ENCODE results near the gene LMAN2L.
A peak's percentile ranks its signal among the peaks of the same experiment; 100 is the strongest.

Gene LMAN2L

GRCh38 chr2:96769814-96770213, 29.9 kb upstream of the LMAN2L start:
- H3K27me3 ChIP-seq (ENCODE audit: control insufficient read depth in 1 of 2, insufficient read depth in 1 of 2, low read length in 2 of 2): no peaks in the 10 kb centered on the region
- no peak overlapping the region for H2AFZ ChIP-seq (ENCODE audit: low read depth, low read length)
- no peak overlapping the region for H2BK15ac ChIP-seq (ENCODE audit: low read depth, poor library complexity, severe bottlenecking)
- H2BK12ac ChIP-seq (ENCODE audit: low read length in 2 of 2): no peak overlapping the region
- H3K27ac ChIP-seq (ENCODE audit: low read length, poor library complexity, severe bottlenecking): no peak overlapping the region
- no peak overlapping the region for H2BK5ac ChIP-seq (ENCODE audit: low read depth, low read length, poor library complexity, severe bottlenecking)
- DNase-seq: no peak
- H3K14ac ChIP-seq (ENCODE audit: low read length in 2 of 2): no peak overlapping the region
- no peak overlapping the region for H3K23ac ChIP-seq (ENCODE audit: low read length in 2 of 2)
- no peak overlapping the region for H3K4ac ChIP-seq (ENCODE audit: low read depth in 1 of 2, low read length in 2 of 2)
- H3K36me3 ChIP-seq (ENCODE audit: control insufficient read depth in 1 of 2, insufficient read depth in 2 of 2, low read depth in 1 of 2, low read length in 2 of 2): peaks cover 0 to 18% of the 10 kb centered on the region in 2 experiments
- no peak overlapping the region for H4K91ac ChIP-seq (ENCODE audit: low read length)
- no peak overlapping the region for H2BK120ac ChIP-seq (ENCODE audit: low read depth, low read length)
- no peak overlapping the region for H3K18ac ChIP-seq (ENCODE audit: low read depth in 1 of 2, low read length in 2 of 2)
- no peak overlapping the region for H3K4me2 ChIP-seq (ENCODE audit: low read length, poor library complexity, severe bottlenecking)
- no peaks in the 10 kb centered on the region for H3K9me3 ChIP-seq (ENCODE audit: control insufficient read depth, low read length)
- H4K8ac ChIP-seq (ENCODE audit: low read length): peak overlapping the region; percentile 7
- H3K9ac ChIP-seq (ENCODE audit: low read length): no peak overlapping the region
- H2AK5ac ChIP-seq (ENCODE audit: low read length, severe bottlenecking): no peak overlapping the region
- 86% methylated on average over 7 of the region's 7 CpGs for WGBS
- no peak overlapping the region for H3K4me3 ChIP-seq (ENCODE audit: insufficient read depth in 1 of 2, low read depth in 1 of 2, low read length in 2 of 2)
- H3K79me1 ChIP-seq (replicated peaks; ENCODE audit: low read length, poor library complexity, severe bottlenecking): peaks cover 37% of the 10 kb centered on the region
- peaks cover 8% of the 10 kb centered on the region for H3K4me1 ChIP-seq (ENCODE audit: control insufficient read depth, insufficient read depth, low read depth, low read length)

DNA sequence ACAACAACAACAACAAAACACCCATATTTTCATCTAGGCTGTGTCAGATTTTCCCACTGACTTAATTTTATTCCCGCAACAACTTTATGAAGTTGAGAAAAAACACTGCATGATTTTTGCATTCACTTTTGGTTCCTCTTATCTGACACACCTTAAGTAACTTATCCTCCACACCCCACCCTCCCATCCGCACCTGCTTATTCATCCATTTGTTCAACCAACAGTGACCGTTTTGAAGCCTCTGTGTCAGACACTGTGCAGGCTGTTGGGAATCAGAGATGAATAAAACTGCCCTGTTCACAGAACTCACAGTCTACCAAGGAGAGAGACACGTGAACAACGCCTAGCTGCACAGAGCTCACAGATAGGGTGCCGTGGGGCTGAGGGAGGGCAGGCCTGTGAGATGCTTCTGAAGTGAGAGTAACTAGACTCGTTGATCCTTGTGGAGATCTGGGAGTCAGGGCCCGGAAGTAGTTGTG, 28.3 kb upstream of the LMAN2L start:
- Histone ChIP-seq H3K79me1 (replicated peaks; ENCODE audit: low read length, poor library complexity, severe bottlenecking) (peaks cover 45% of the 10 kb centered on the region), H3K23ac (ENCODE audit: low read length in 2 of 2) (no peak overlapping the region), H3K27me3 (ENCODE audit: control insufficient read depth in 1 of 2, insufficient read depth in 1 of 2, low read length in 2 of 2) (no peaks in the 10 kb centered on the region), H3K36me3 (ENCODE audit: control insufficient read depth in 1 of 2, insufficient read depth in 2 of 2, low read depth in 1 of 2, low read length in 2 of 2) (peaks cover 0 to 18% of the 10 kb centered on the region in 2 experiments), H2BK5ac (ENCODE audit: low read depth, low read length, poor library complexity, severe bottlenecking) (no peak overlapping the region), H2AK5ac (ENCODE audit: low read length, severe bottlenecking) (no peak overlapping the region), H3K9ac (ENCODE audit: low read length) (no peak overlapping the region), H2BK12ac (ENCODE audit: low read length in 2 of 2) (no peak overlapping the region), H2AFZ (ENCODE audit: low read depth, low read length) (no peak overlapping the region), H3K4me2 (ENCODE audit: low read length, poor library complexity, severe bottlenecking) (no peak overlapping the region), H3K14ac (ENCODE audit: low read length in 2 of 2) (no peak overlapping the region), H3K18ac (ENCODE audit: low read depth in 1 of 2, low read length in 2 of 2) (no peak overlapping the region), H4K91ac (ENCODE audit: low read length) (no peak overlapping the region), H2BK15ac (ENCODE audit: low read depth, poor library complexity, severe bottlenecking) (no peak overlapping the region), H3K4me3 (ENCODE audit: insufficient read depth in 1 of 2, low read depth in 1 of 2, low read length in 2 of 2) (no peak overlapping the region), H3K27ac (ENCODE audit: low read length, poor library complexity, severe bottlenecking) (no peak overlapping the region), H3K4me1 (ENCODE audit: control insufficient read depth, insufficient read depth, low read depth, low read length) (peaks cover 20% of the 10 kb centered on the region), H2BK120ac (ENCODE audit: low read depth, low read length) (no peak overlapping the region), H4K8ac (ENCODE audit: low read length) (no peak overlapping the region), H3K9me3 (ENCODE audit: control insufficient read depth, low read length) (no peaks in the 10 kb centered on the region), H3K4ac (ENCODE audit: low read depth in 1 of 2, low read length in 2 of 2) (no peak overlapping the region)
- WGBS: 94% methylated on average over 8 of the region's 8 CpGs
- no peak for DNase-seq

DNA sequence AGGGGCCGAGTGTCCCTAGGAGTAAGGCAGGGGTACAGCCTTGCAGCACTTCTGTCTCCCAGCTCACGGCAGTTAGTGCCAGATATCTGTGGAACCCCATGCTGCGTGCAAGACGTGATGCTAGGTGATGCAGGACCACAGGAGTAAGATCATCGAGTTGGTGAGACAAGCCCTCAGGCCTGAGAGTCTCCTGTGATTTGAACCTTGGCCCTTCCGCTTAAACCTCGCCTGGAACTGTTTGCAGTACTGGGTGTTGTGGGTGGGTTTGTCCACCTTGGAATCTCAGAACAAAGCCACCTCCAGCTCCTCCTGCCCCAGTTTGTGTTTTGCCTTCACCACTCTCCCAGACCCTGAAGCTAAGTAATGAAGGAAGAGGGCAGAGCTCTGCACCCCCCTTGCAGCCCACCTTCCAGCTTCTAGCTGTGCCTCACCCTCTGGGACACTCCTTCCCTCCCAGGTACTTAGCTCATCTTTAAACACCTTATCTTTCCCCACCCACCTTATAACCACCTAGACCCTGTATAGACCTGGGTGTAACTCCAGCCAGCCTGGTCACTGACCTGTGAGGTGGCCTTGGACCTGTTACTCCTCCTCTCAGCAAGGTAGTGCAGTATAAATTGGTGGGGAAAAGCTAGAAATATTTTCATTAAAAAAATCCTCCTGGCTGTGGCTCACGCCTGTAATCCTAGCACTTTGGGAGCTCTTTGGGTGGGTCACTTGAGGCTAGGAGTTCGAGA, 27.4 kb upstream of the LMAN2L start:
- H3K14ac ChIP-seq (ENCODE audit: low read length in 2 of 2): no peak overlapping the region
- H3K79me1 ChIP-seq (replicated peaks; ENCODE audit: low read length, poor library complexity, severe bottlenecking): peaks cover 45% of the 10 kb centered on the region
- H3K23ac ChIP-seq (ENCODE audit: low read length in 2 of 2): no peak overlapping the region
- no peak overlapping the region for H2BK12ac ChIP-seq (ENCODE audit: low read length in 2 of 2)
- no peak overlapping the region for H4K91ac ChIP-seq (ENCODE audit: low read length)
- no peak overlapping the region for H2AK5ac ChIP-seq (ENCODE audit: low read length, severe bottlenecking)
- no peak overlapping the region for H2BK5ac ChIP-seq (ENCODE audit: low read depth, low read length, poor library complexity, severe bottlenecking)
- no peak overlapping the region for H4K8ac ChIP-seq (ENCODE audit: low read length)
- no peak overlapping the region for H3K4me3 ChIP-seq (ENCODE audit: insufficient read depth in 1 of 2, low read depth in 1 of 2, low read length in 2 of 2)
- no peak overlapping the region for H2AFZ ChIP-seq (ENCODE audit: low read depth, low read length)
- 95% methylated on average over 6 of the region's 9 CpGs for WGBS
- no peaks in the 10 kb centered on the region for H3K27me3 ChIP-seq (ENCODE audit: control insufficient read depth in 1 of 2, insufficient read depth in 1 of 2, low read length in 2 of 2)
- no peak overlapping the region for H2BK15ac ChIP-seq (ENCODE audit: low read depth, poor library complexity, severe bottlenecking)
- H3K27ac ChIP-seq (ENCODE audit: low read length, poor library complexity, severe bottlenecking): no peak overlapping the region
- no peak overlapping the region for H3K4ac ChIP-seq (ENCODE audit: low read depth in 1 of 2, low read length in 2 of 2)
- no peak overlapping the region for H3K9ac ChIP-seq (ENCODE audit: low read length)
- no peaks in the 10 kb centered on the region for H3K9me3 ChIP-seq (ENCODE audit: control insufficient read depth, low read length)
- H3K4me1 ChIP-seq (ENCODE audit: control insufficient read depth, insufficient read depth, low read depth, low read length): peaks cover 28% of the 10 kb centered on the region
- H3K4me2 ChIP-seq (ENCODE audit: low read length, poor library complexity, severe bottlenecking): no peak overlapping the region
- H2BK120ac ChIP-seq (ENCODE audit: low read depth, low read length): no peak overlapping the region
- H3K18ac ChIP-seq (ENCODE audit: low read depth in 1 of 2, low read length in 2 of 2): no peak overlapping the region
- no peak for DNase-seq
- peaks cover 0 to 18% of the 10 kb centered on the region in 2 experiments for H3K36me3 ChIP-seq (ENCODE audit: control insufficient read depth in 1 of 2, insufficient read depth in 2 of 2, low read depth in 1 of 2, low read length in 2 of 2)

- H3K14ac ChIP-seq (ENCODE audit: low read length in 2 of 2): no peak overlapping the region
- no peak overlapping the region for H3K4me2 ChIP-seq (ENCODE audit: low read length, poor library complexity, severe bottlenecking)
- H2BK5ac ChIP-seq (ENCODE audit: low read depth, low read length, poor library complexity, severe bottlenecking): no peak overlapping the region
- H3K23ac ChIP-seq (ENCODE audit: low read length in 2 of 2): no peak overlapping the region
- H3K9me3 ChIP-seq (ENCODE audit: control insufficient read depth, low read length): no peaks in the 10 kb centered on the region
- no peaks in the 10 kb centered on the region for H3K27me3 ChIP-seq (ENCODE audit: control insufficient read depth in 1 of 2, insufficient read depth in 1 of 2, low read length in 2 of 2)
- no peak overlapping the region for H2BK120ac ChIP-seq (ENCODE audit: low read depth, low read length)
- peak overlapping the region in 1 of 2 experiments; percentile 94 for H3K4me3 ChIP-seq (ENCODE audit: insufficient read depth in 1 of 2, low read depth in 1 of 2, low read length in 2 of 2)
- peaks cover 32% of the 10 kb centered on the region for H3K79me1 ChIP-seq (replicated peaks; ENCODE audit: low read length, poor library complexity, severe bottlenecking)
- H3K4ac ChIP-seq (ENCODE audit: low read depth in 1 of 2, low read length in 2 of 2): peak overlapping the region in 1 of 2 experiments; percentile 17
- H4K8ac ChIP-seq (ENCODE audit: low read length): peak overlapping the region; percentile 12
- peaks cover 0 to 3% of the 10 kb centered on the region in 2 experiments for H3K36me3 ChIP-seq (ENCODE audit: control insufficient read depth in 1 of 2, insufficient read depth in 2 of 2, low read depth in 1 of 2, low read length in 2 of 2)
- H2AFZ ChIP-seq (ENCODE audit: low read depth, low read length): no peak overlapping the region
- WGBS: 64% methylated on average over 8 of the region's 8 CpGs
- H3K27ac ChIP-seq (ENCODE audit: low read length, poor library complexity, severe bottlenecking): no peak overlapping the region
- no peak overlapping the region for H2AK5ac ChIP-seq (ENCODE audit: low read length, severe bottlenecking)
- DNase-seq: peak; percentile 20
- no peak overlapping the region for H3K18ac ChIP-seq (ENCODE audit: low read depth in 1 of 2, low read length in 2 of 2)
- peak overlapping the region; percentile 18 for H4K91ac ChIP-seq (ENCODE audit: low read length)
- H2BK15ac ChIP-seq (ENCODE audit: low read depth, poor library complexity, severe bottlenecking): no peak overlapping the region
- H2BK12ac ChIP-seq (ENCODE audit: low read length in 2 of 2): no peak overlapping the region
- H3K4me1 ChIP-seq (ENCODE audit: control insufficient read depth, insufficient read depth, low read depth, low read length): peaks cover 38% of the 10 kb centered on the region
- peak overlapping the region; percentile 58 for H3K9ac ChIP-seq (ENCODE audit: low read length)
These were observed 24.4 kb upstream of the LMAN2L start for GRCh38 chr2:96764253-96764637.
